ENCODE results near the gene GNAQ. TPM values are rescaled to one million over a fixed set of nuclear protein-coding genes. Genes with fewer than 3 reads are reported as not detected.
A peak's percentile ranks its signal among the peaks of the same experiment; 100 is the strongest.
"Not testable (repeated sequence)": the region's sequence is repeated elsewhere in the genome, so short reads cannot be mapped to it uniquely, and the experiment has no call there.

The GNAQ gene
- total RNA-seq, 1 donor from 2014 or later: 21.3 TPM

DNA sequence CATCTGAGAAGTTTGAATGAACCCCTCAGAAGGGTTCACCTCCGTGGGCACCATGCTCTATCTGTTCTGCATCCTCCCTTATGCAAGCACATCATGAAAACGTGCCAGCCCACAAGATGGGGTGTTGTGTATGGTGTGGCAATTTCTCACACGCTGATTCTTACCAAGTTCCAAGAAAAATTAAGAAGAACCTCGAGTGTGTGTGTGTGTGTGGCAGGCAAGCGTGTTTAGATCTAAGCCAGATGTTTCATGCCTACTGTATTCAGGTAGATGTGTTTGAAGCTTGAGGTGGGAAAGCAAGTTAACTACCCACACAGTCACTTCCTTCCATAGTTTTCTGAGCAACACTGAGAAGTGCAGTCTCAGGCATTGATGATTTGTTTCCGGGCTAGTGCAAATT, 305.8 kb downstream of the GNAQ start:
- H3K36me3 ChIP-seq (ENCODE audit: control insufficient read depth, insufficient read depth, low read length): peaks cover 3% of the 10 kb centered on the region

DNA sequence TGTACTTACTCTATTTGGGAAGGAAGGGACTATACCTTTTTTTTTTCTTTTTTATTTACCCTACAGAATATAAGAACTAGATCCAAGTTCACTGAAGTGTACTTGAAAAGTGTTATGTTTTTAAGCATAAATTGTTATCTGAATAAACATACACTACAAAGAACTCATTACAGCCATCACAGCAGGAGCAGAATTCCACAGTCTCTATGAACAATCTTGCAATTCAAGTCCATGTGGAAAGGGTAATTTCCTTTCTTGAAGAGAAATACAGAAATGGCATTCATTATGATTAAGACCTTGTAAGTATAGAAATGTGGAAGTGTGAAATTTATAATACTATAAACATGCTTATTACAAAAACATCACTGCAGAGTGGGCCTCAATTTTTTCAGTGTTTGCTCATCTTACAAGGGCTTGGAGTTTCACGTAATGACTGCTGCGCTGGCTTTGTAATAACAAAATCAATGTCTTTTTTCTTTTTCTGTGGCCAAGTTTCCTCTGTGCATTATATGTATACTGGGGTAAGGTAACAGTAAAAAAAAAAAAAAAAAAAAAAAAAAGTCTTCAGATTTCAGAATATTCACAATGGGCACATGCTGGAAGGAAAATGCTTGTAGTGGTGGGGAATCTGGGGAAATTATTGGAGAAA, 306.4 kb downstream of the GNAQ start:
- Histone ChIP-seq H3K27me3 (ENCODE audit: control insufficient read depth, insufficient read depth, low read length) (no peaks in the 10 kb centered on the region), H3K36me3 (ENCODE audit: control insufficient read depth, insufficient read depth, low read length) (peaks cover 3% of the 10 kb centered on the region), H3K4me3 (ENCODE audit: low read depth, low read length) (no peak overlapping the region)
- FAIRE-seq (no peak), DNase-seq (ENCODE audit: low read depth) (no peak)
- TF ChIP-seq CTCF (IDR thresholded peaks at IDR 0.05; ENCODE audit: insufficient read depth, low read length, severe bottlenecking): no peak

More for the DNA sequence above, 305.8 kb downstream of the GNAQ start:
- Histone ChIP-seq H3K4me3 (ENCODE audit: low read depth, low read length) (no peak overlapping the region), H3K27me3 (ENCODE audit: control insufficient read depth, insufficient read depth, low read length) (no peaks in the 10 kb centered on the region)
- DNase-seq (ENCODE audit: low read depth): no peak
- FAIRE-seq: no peak
- TF ChIP-seq CTCF (IDR thresholded peaks at IDR 0.05; ENCODE audit: insufficient read depth, low read length, severe bottlenecking): no peak

- not testable (repeated sequence) for DNase-seq (ENCODE audit: low read depth); H3K4me3 ChIP-seq (ENCODE audit: low read depth, low read length); H3K36me3 ChIP-seq (ENCODE audit: control insufficient read depth, insufficient read depth, low read length); H3K27me3 ChIP-seq (ENCODE audit: control insufficient read depth, insufficient read depth, low read length)
- peak; percentile 90 for FAIRE-seq
Measured at GRCh38 chr9:77721156-77721555, 310.5 kb downstream of the GNAQ start.

- no peak overlapping the region for H3K4me3 ChIP-seq (ENCODE audit: low read depth, low read length)
- H3K27me3 ChIP-seq (ENCODE audit: control insufficient read depth, insufficient read depth, low read length): no peaks in the 10 kb centered on the region
- no peaks in the 10 kb centered on the region for H3K36me3 ChIP-seq (ENCODE audit: control insufficient read depth, insufficient read depth, low read length)
- DNase-seq (ENCODE audit: low read depth): no peak
- no peak for TF ChIP-seq CTCF (IDR thresholded peaks at IDR 0.05; ENCODE audit: insufficient read depth, low read length, severe bottlenecking)
- FAIRE-seq: no peak
Measured at GRCh38 chr9:77719321-77719720, 312.3 kb downstream of the GNAQ start.

- FAIRE-seq; H3K36me3 ChIP-seq (ENCODE audit: control insufficient read depth, insufficient read depth, low read length): not testable (repeated sequence)
Measured at GRCh38 chr9:77718298-77718640, 313.3 kb downstream of the GNAQ start.

DNA sequence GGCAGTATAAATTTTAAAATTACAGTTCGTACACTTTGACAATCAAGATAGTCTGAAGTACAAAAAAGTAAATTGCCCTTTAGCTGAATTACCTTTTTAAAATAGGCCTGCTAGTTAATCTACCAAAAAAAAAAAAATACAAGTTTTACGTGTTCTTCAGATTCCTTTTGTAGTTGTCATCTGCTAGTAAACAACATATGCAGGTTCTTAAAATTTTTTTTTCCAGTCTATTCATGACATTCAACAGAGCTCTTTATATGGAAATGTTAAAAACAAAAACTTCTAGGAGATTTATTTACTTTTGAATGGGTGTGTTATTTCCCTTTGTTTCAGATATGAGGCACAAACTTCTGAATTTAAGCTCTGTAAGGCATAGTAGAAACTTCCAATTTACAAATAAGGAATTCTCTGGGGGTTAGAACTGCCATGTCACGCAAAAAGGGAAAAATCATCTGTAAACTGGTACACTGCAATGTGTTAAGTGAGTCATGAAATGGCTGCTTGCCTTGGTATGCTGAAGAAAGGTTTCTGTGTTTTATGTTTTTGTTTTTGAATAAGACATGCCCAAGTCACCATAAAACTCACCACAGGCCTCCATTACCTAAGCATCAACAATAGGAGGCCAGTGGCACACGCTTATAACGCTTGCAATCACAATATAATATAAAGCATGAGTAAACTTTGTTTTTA, 313.9 kb downstream of the GNAQ start:
- H3K4me3 ChIP-seq (ENCODE audit: low read depth, low read length); H3K36me3 ChIP-seq (ENCODE audit: control insufficient read depth, insufficient read depth, low read length); H3K27me3 ChIP-seq (ENCODE audit: control insufficient read depth, insufficient read depth, low read length): not testable (repeated sequence)
- DNase-seq (ENCODE audit: low read depth) (peak; percentile 37), FAIRE-seq (peak; percentile 60)

More at GRCh38 chr9:77718298-77718640, 313.3 kb downstream of the GNAQ start:
- not testable (repeated sequence) for DNase-seq (ENCODE audit: low read depth); H3K4me3 ChIP-seq (ENCODE audit: low read depth, low read length); H3K27me3 ChIP-seq (ENCODE audit: control insufficient read depth, insufficient read depth, low read length)

DNA sequence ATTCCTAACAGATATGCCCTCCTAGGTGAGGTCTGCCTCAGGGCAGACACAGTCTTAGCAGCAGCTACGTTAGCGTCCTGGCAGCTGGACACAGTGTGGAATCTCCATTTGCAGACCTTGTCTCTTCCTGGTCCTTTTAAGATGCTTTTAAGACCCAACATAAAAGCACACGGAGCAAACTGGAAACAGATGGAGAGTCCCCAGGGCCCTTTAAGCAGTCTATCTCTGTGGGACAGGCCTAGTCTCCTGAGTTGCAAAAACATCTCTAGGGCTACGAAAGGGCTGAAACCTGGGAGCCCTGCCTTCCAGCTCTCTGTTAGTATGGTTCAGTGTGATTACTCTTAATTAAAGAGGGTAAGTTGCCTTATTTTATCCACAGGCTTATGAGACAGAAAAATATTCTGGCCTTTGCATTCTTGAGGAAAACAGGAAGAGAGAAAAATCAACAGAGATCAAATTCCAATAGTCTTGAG, 317.5 kb downstream of the GNAQ start:
- no peak for TF ChIP-seq CTCF (IDR thresholded peaks at IDR 0.05; ENCODE audit: insufficient read depth, low read length, severe bottlenecking)
- no peak overlapping the region for H3K4me3 ChIP-seq (ENCODE audit: low read depth, low read length)
- FAIRE-seq: no peak
- H3K27me3 ChIP-seq (ENCODE audit: control insufficient read depth, insufficient read depth, low read length): no peaks in the 10 kb centered on the region
- DNase-seq (ENCODE audit: low read depth): no peak
- H3K36me3 ChIP-seq (ENCODE audit: control insufficient read depth, insufficient read depth, low read length): no peaks in the 10 kb centered on the region

Measured in bronchial epithelial cell (primary cell).